Measurements from ENCODE around the gene SEZ6.

Gene SEZ6

GRCh38 chr17:28948873-28949184, 57.0 kb downstream of the SEZ6 start:
- peak overlapping the region; percentile 93 for H3K27ac Mint-ChIP-seq
- no peak for DNase-seq
- H3K4me3 Mint-ChIP-seq: peak overlapping the region; percentile 97
- H3K27me3 Mint-ChIP-seq (ENCODE audit: low read depth, poor library complexity): no peaks in the 10 kb centered on the region
- TF ChIP-seq, protein P1, sequence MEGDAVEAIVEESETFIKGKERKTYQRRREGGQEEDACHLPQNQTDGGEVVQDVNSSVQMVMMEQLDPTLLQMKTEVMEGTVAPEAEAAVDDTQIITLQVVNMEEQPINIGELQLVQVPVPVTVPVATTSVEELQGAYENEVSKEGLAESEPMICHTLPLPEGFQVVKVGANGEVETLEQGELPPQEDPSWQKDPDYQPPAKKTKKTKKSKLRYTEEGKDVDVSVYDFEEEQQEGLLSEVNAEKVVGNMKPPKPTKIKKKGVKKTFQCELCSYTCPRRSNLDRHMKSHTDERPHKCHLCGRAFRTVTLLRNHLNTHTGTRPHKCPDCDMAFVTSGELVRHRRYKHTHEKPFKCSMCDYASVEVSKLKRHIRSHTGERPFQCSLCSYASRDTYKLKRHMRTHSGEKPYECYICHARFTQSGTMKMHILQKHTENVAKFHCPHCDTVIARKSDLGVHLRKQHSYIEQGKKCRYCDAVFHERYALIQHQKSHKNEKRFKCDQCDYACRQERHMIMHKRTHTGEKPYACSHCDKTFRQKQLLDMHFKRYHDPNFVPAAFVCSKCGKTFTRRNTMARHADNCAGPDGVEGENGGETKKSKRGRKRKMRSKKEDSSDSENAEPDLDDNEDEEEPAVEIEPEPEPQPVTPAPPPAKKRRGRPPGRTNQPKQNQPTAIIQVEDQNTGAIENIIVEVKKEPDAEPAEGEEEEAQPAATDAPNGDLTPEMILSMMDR (IDR thresholded peaks at IDR 0.05): no peak
- H3K36me3 Mint-ChIP-seq (ENCODE audit: low read depth): peaks cover 31% of the 10 kb centered on the region
- peaks cover 31% of the 10 kb centered on the region for H3K4me1 Mint-ChIP-seq
- H3K9me3 Mint-ChIP-seq: no peaks in the 10 kb centered on the region

GRCh38 chr17:28948342-28948741, 57.5 kb downstream of the SEZ6 start:
- no peak for DNase-seq
- Mint-ChIP-seq H3K27me3 (ENCODE audit: low read depth, poor library complexity) (no peaks in the 10 kb centered on the region), H3K9me3 (no peaks in the 10 kb centered on the region), H3K27ac (peak overlapping the region; percentile 93), H3K4me3 (peak overlapping the region; percentile 97), H3K36me3 (ENCODE audit: low read depth) (peaks cover 36% of the 10 kb centered on the region), H3K4me1 (peaks cover 31% of the 10 kb centered on the region)
- TF ChIP-seq, protein P1 (IDR thresholded peaks at IDR 0.05): no peak

GRCh38 chr17:28947639-28948038, 58.2 kb downstream of the SEZ6 start:
- TF ChIP-seq, protein P1 (IDR thresholded peaks at IDR 0.05): no peak
- peak overlapping the region; percentile 93 for H3K27ac Mint-ChIP-seq

DNA sequence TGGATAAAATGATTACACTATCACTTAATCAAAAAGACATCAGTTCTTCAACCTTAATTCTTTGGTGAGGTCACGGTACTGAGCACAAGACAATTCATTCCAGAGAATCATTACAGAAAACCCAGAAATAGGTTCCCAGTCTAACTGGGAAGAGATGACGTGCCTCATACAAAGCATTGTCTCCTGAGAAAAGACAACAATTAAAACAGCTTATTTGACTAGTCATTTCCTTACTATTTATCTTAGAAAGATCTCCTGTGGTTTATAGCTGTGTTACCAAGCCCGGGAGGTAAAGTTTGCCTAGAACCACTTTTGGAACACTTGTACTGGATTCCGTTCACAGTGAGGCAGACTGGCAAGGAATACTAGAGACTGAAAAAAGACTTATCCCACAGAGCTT, 59.6 kb downstream of the SEZ6 start:
- H3K4me3 Mint-ChIP-seq: no peak overlapping the region
- H3K36me3 Mint-ChIP-seq (ENCODE audit: low read depth): peaks cover 49% of the 10 kb centered on the region
- no peaks in the 10 kb centered on the region for H3K9me3 Mint-ChIP-seq
- H3K4me1 Mint-ChIP-seq: peaks cover 37% of the 10 kb centered on the region
- peak overlapping the region; percentile 60 for H3K27ac Mint-ChIP-seq
- TF ChIP-seq, protein P1 (IDR thresholded peaks at IDR 0.05): no peak
- no peaks in the 10 kb centered on the region for H3K27me3 Mint-ChIP-seq (ENCODE audit: low read depth, poor library complexity)
- DNase-seq: no peak

More at GRCh38 chr17:28947639-28948038, 58.2 kb downstream of the SEZ6 start:
- Mint-ChIP-seq H3K9me3 (no peaks in the 10 kb centered on the region), H3K4me3 (peak overlapping the region; percentile 97), H3K27me3 (ENCODE audit: low read depth, poor library complexity) (no peaks in the 10 kb centered on the region), H3K36me3 (ENCODE audit: low read depth) (peaks cover 43% of the 10 kb centered on the region), H3K4me1 (peaks cover 31% of the 10 kb centered on the region)
- no peak for DNase-seq

- no peaks in the 10 kb centered on the region for H3K27me3 Mint-ChIP-seq (ENCODE audit: low read depth, poor library complexity)
- H3K27ac Mint-ChIP-seq: no peak overlapping the region
- H3K4me3 Mint-ChIP-seq: no peak overlapping the region
- peaks cover 49% of the 10 kb centered on the region for H3K36me3 Mint-ChIP-seq (ENCODE audit: low read depth)
- H3K9me3 Mint-ChIP-seq: no peaks in the 10 kb centered on the region
- TF ChIP-seq, protein P1 (IDR thresholded peaks at IDR 0.05): no peak
- H3K4me1 Mint-ChIP-seq: peaks cover 49% of the 10 kb centered on the region
- DNase-seq: no peak
Observed at GRCh38 chr17:28944862-28945741, 60.7 kb downstream of the SEZ6 start.

DNA sequence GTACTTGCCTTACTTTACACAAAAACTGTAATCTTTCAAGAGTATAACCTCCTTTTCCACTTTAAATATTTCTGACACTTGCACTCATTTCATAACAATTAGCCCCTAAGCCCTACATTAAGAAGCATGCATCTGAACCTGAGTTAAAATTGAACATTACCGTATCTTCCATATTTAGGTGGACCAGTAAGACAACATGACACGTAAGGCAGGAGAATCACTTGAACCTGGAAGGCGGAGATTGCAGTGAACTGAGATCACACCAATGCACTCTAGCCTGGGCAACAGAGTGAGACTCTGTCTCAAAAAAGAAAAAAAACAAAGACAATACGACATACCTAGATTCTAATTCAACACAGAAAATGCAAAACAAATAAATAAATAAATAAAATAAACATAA, 61.5 kb downstream of the SEZ6 start:
- Mint-ChIP-seq H3K27ac (no peak overlapping the region), H3K4me3 (no peak overlapping the region), H3K9me3 (no peaks in the 10 kb centered on the region), H3K4me1 (peaks cover 55% of the 10 kb centered on the region), H3K27me3 (ENCODE audit: low read depth, poor library complexity) (no peaks in the 10 kb centered on the region), H3K36me3 (ENCODE audit: low read depth) (peaks cover 49% of the 10 kb centered on the region)
- no peak for DNase-seq
- TF ChIP-seq, protein P1 (IDR thresholded peaks at IDR 0.05): no peak

Data from nephron progenitor cell (in vitro differentiated cells).